Right lobe of liver (tissue), 4 donors: ENCODE results near the gene ZNF621.

Experiments used
- CTCF ChIP-seq, 4 donors: fragments of 200-600 bp in 3 of 4; fragments of 450-650 bp in 1 of 4; IDR thresholded peaks; one replicate each; pipeline versions ENCODE4 v1.5.1 to v1.8.0; 2016 to 2022; ENCODE audit warnings: antibody characterized with exemption in 4 of 4, mild to moderate bottlenecking in 2 of 4
- POLR2A ChIP-seq: fragments of 450-650 bp; IDR thresholded peaks from one replicate; pipeline ENCODE4 v1.6.1; 2017; ENCODE audit warnings: antibody characterized with exemption, mild to moderate bottlenecking
- donor health status: DM: no; HTN: no; CAD: no.
- donor health status: DM: no; HTN: no; CAD: no.
- donor health status: DM: no; HTN: yes; CAD: no.

- TF ChIP-seq CTCF (IDR thresholded peaks at IDR 0.05) (no peak), POLR2A (no peak)
Measured at GRCh38 chr3:40546816-40547215, 22.1 kb downstream of the ZNF621 start.
